ENCODE results near the gene KLF17. TPM values are rescaled to one million over a fixed set of nuclear protein-coding genes. Genes with fewer than 3 reads are reported as not detected.
A peak's percentile ranks its signal among the peaks of the same experiment; 100 is the strongest.
"Not testable (repeated sequence)": the region's sequence is repeated elsewhere in the genome, so short reads cannot be mapped to it uniquely, and the experiment has no call there.

KLF17 gene
- total and polyA plus RNA-seq, 2 donors from 2014 or later = not detected

- H3K9ac ChIP-seq (ENCODE audit: low read length in 3 of 3) = no peak overlapping the region
- TF ChIP-seq CTCF (IDR thresholded peaks at IDR 0.05; ENCODE audit: borderline replicate concordance, extremely low read depth, insufficient read depth) = no peak
- no peak for DNase-seq
- no peaks in the 10 kb centered on the region for H3K4me1 ChIP-seq (ENCODE audit: control insufficient read depth in 2 of 3, insufficient read depth in 2 of 3, low read depth in 1 of 3, low read length in 3 of 3)
- H3K27ac ChIP-seq (ENCODE audit: low read depth in 2 of 2, low read length in 2 of 2) = no peak overlapping the region
- H3K27me3 ChIP-seq (ENCODE audit: control insufficient read depth, insufficient read depth, low read length) = no peaks in the 10 kb centered on the region
- H3K4me3 ChIP-seq (ENCODE audit: low read length in 3 of 3) = no peak overlapping the region
- no peaks in the 10 kb centered on the region for H3K36me3 ChIP-seq (ENCODE audit: control insufficient read depth in 2 of 3, insufficient read depth in 3 of 3, low read length in 3 of 3)
- no peak for FAIRE-seq
- no peaks in the 10 kb centered on the region for H3K9me3 ChIP-seq (ENCODE audit: control insufficient read depth in 2 of 3, insufficient read depth in 1 of 3, low read length in 3 of 3)
- intact Hi-C loops (cut with DNase I) = no loop called here
Measured at GRCh38 chr1:44134071-44134920, 15.7 kb downstream of the KLF17 start.

- H3K27ac ChIP-seq (ENCODE audit: low read depth in 2 of 2, low read length in 2 of 2) = no peak overlapping the region
- intact Hi-C loops (cut with DNase I) = no loop called here
- H3K4me1 ChIP-seq (ENCODE audit: control insufficient read depth in 2 of 3, insufficient read depth in 2 of 3, low read depth in 1 of 3, low read length in 3 of 3) = no peaks in the 10 kb centered on the region
- no peak for TF ChIP-seq CTCF (IDR thresholded peaks at IDR 0.05; ENCODE audit: borderline replicate concordance, extremely low read depth, insufficient read depth)
- H3K9me3 ChIP-seq (ENCODE audit: control insufficient read depth in 2 of 3, insufficient read depth in 1 of 3, low read length in 3 of 3) = no peaks in the 10 kb centered on the region
- no peak overlapping the region for H3K9ac ChIP-seq (ENCODE audit: low read length in 3 of 3)
- H3K4me3 ChIP-seq (ENCODE audit: low read length in 3 of 3) = no peak overlapping the region
- FAIRE-seq (no peak), DNase-seq (peak in 3 of 5 donors; percentile 47 to 92 (median 64))
- no peaks in the 10 kb centered on the region for H3K36me3 ChIP-seq (ENCODE audit: control insufficient read depth in 2 of 3, insufficient read depth in 3 of 3, low read length in 3 of 3)
- no peaks in the 10 kb centered on the region for H3K27me3 ChIP-seq (ENCODE audit: control insufficient read depth, insufficient read depth, low read length)
Measured at GRCh38 chr1:44135886-44136285, 17.3 kb downstream of the KLF17 start.

GRCh38 chr1:44138239-44138638, 19.6 kb downstream of the KLF17 start:
- no peaks in the 10 kb centered on the region for H3K36me3 ChIP-seq (ENCODE audit: control insufficient read depth in 2 of 3, insufficient read depth in 3 of 3, low read length in 3 of 3)
- no peak overlapping the region for H3K4me3 ChIP-seq (ENCODE audit: low read length in 3 of 3)
- H3K27me3 ChIP-seq (ENCODE audit: control insufficient read depth, insufficient read depth, low read length) = no peaks in the 10 kb centered on the region
- no peak for TF ChIP-seq CTCF (IDR thresholded peaks at IDR 0.05; ENCODE audit: borderline replicate concordance, extremely low read depth, insufficient read depth)
- H3K9ac ChIP-seq (ENCODE audit: low read length in 3 of 3) = no peak overlapping the region
- no peak overlapping the region for H3K27ac ChIP-seq (ENCODE audit: low read depth in 2 of 2, low read length in 2 of 2)
- H3K4me1 ChIP-seq (ENCODE audit: control insufficient read depth in 2 of 3, insufficient read depth in 2 of 3, low read depth in 1 of 3, low read length in 3 of 3) = no peaks in the 10 kb centered on the region
- H3K9me3 ChIP-seq (ENCODE audit: control insufficient read depth in 2 of 3, insufficient read depth in 1 of 3, low read length in 3 of 3) = no peaks in the 10 kb centered on the region
- intact Hi-C loops (cut with DNase I) = no loop called here
- DNase-seq = no peak
- no peak for FAIRE-seq

- H3K27ac ChIP-seq (ENCODE audit: low read depth in 2 of 2, low read length in 2 of 2); intact Hi-C loops (cut with DNase I); H3K27me3 ChIP-seq (ENCODE audit: control insufficient read depth, insufficient read depth, low read length); H3K9me3 ChIP-seq (ENCODE audit: control insufficient read depth in 2 of 3, insufficient read depth in 1 of 3, low read length in 3 of 3); H3K9ac ChIP-seq (ENCODE audit: low read length in 3 of 3); H3K4me1 ChIP-seq (ENCODE audit: control insufficient read depth in 2 of 3, insufficient read depth in 2 of 3, low read depth in 1 of 3, low read length in 3 of 3); H3K36me3 ChIP-seq (ENCODE audit: control insufficient read depth in 2 of 3, insufficient read depth in 3 of 3, low read length in 3 of 3); H3K4me3 ChIP-seq (ENCODE audit: low read length in 3 of 3); DNase-seq; FAIRE-seq: not testable (repeated sequence)
Measured at GRCh38 chr1:44139565-44139964, 20.9 kb downstream of the KLF17 start.
